GM12892 (cell line): ENCODE measurements around the gene NCK2.
A peak's percentile ranks its signal among the peaks of the same experiment; 100 is the strongest.

Experiments used
- DNase-seq: peaks from one replicate; pipeline ENCODE4 v3.0.0; 2011; ENCODE audit not compliant: insufficient read length
- FAIRE-seq: peaks from 2 replicates; lab custom pipeline; 2011; peaks lifted over from hg19 to GRCh38; lab: Jason Lieb, UNC
- POLR2A ChIP-seq: IDR thresholded peaks from 2 replicates; pipeline ENCODE4 v1.6.1; 2011; ENCODE audit warnings: low read depth, low read length, control low read depth
- POLR2AphosphoS5 ChIP-seq: IDR thresholded peaks from 2 replicates; pipeline ENCODE4 v1.6.1; 2011; ENCODE audit warnings: low read depth, low read length, control low read depth
- TAF1 ChIP-seq: IDR thresholded peaks from 2 replicates; pipeline ENCODE4 v1.6.1; 2011; ENCODE audit warnings: low read depth, mild to moderate bottlenecking, control low read depth, low read length, borderline replicate concordance

Gene NCK2

GRCh38 chr2:105798595-105798994, 53.9 kb downstream of the NCK2 start:
- FAIRE-seq: peak; percentile 57

GRCh38 chr2:105800036-105800713, 55.5 kb downstream of the NCK2 start:
- TF ChIP-seq POLR2AphosphoS5 (no peak), TAF1 (no peak), POLR2A (no peak)
- peak; percentile 78 for FAIRE-seq
- no peak for DNase-seq

More at GRCh38 chr2:105798595-105798994, 53.9 kb downstream of the NCK2 start:
- TF ChIP-seq POLR2A (no peak; the same call in 1 of the 2 replicates), POLR2AphosphoS5 (peak; percentile 30; the same call in 1 of the 2 replicates)
- no peak for DNase-seq

- TF ChIP-seq POLR2A (no peak), TAF1 (no peak), POLR2AphosphoS5 (no peak)
- FAIRE-seq (peak; percentile 84), DNase-seq (no peak)
These were observed 56.4 kb downstream of the NCK2 start for GRCh38 chr2:105800953-105801635.

GRCh38 chr2:105801961-105802360, 57.2 kb downstream of the NCK2 start:
- TF ChIP-seq POLR2A (no peak), TAF1 (no peak), POLR2AphosphoS5 (no peak)
- FAIRE-seq: peak; percentile 30

GRCh38 chr2:105802587-105802986, 57.9 kb downstream of the NCK2 start:
- peak; percentile 93 for FAIRE-seq
- TF ChIP-seq POLR2A: peak; percentile 32; the same call in 1 of the 2 replicates
- no peak for TF ChIP-seq TAF1
- no peak for TF ChIP-seq POLR2AphosphoS5

More at GRCh38 chr2:105801961-105802360, 57.2 kb downstream of the NCK2 start:
- no peak for DNase-seq

GRCh38 chr2:105803337-105803736, 58.6 kb downstream of the NCK2 start:
- DNase-seq (no peak), FAIRE-seq (no peak)
- TF ChIP-seq POLR2AphosphoS5: no peak
- no peak for TF ChIP-seq POLR2A
- TF ChIP-seq TAF1: no peak

More at GRCh38 chr2:105802587-105802986, 57.9 kb downstream of the NCK2 start:
- no peak for DNase-seq

GRCh38 chr2:105803773-105804172, 59.1 kb downstream of the NCK2 start:
- FAIRE-seq (no peak), DNase-seq (no peak)
- TF ChIP-seq POLR2AphosphoS5 (no peak), TAF1 (no peak), POLR2A (no peak)

- TF ChIP-seq TAF1 (no peak), POLR2AphosphoS5 (no peak)
- FAIRE-seq: no peak
These were observed 59.6 kb downstream of the NCK2 start for GRCh38 chr2:105804266-105804665.

GRCh38 chr2:105806996-105807395, 62.3 kb downstream of the NCK2 start:
- DNase-seq (no peak), FAIRE-seq (no peak)
- no peak for TF ChIP-seq POLR2A
- no peak for TF ChIP-seq TAF1
- no peak for TF ChIP-seq POLR2AphosphoS5

More at GRCh38 chr2:105804266-105804665, 59.6 kb downstream of the NCK2 start:
- DNase-seq: no peak

- DNase-seq: no peak
- FAIRE-seq: no peak
- no peak for TF ChIP-seq TAF1
- TF ChIP-seq POLR2A: no peak
- no peak for TF ChIP-seq POLR2AphosphoS5
These were observed 63.8 kb downstream of the NCK2 start for GRCh38 chr2:105808423-105809096.

- FAIRE-seq: peak; percentile 84
- TF ChIP-seq POLR2AphosphoS5: no peak
- TF ChIP-seq POLR2A: no peak
- DNase-seq: no peak
These were observed 64.4 kb downstream of the NCK2 start for GRCh38 chr2:105809097-105809473.

- TF ChIP-seq TAF1 (no peak), POLR2AphosphoS5 (no peak), POLR2A (no peak)
- DNase-seq: no peak
- no peak for FAIRE-seq
These were observed 65.0 kb downstream of the NCK2 start for GRCh38 chr2:105809723-105810122.
